GM12864 (cell line): ENCODE data around the gene CORO2B.

Experiments
- DNase-seq: peaks from one replicate; pipeline ENCODE4 v3.0.0-alpha.2; 2011; ENCODE audit warnings: low read depth
- H3K4me3 ChIP-seq: 2 replicates; pipeline ENCODE4 v1.5.1; 2011; ENCODE audit warnings: mild to moderate bottlenecking, low read depth, low read length, control low read depth
- TF ChIP-seq, protein P1 (sequence below): IDR thresholded peaks from 2 replicates; pipeline ENCODE4 v1.5.1; 2011; ENCODE audit warnings: low read depth, mild to moderate bottlenecking, moderate library complexity, low read length, control low read depth, inconsistent platforms; ENCODE audit errors: missing control alignments

The CORO2B gene

DNA sequence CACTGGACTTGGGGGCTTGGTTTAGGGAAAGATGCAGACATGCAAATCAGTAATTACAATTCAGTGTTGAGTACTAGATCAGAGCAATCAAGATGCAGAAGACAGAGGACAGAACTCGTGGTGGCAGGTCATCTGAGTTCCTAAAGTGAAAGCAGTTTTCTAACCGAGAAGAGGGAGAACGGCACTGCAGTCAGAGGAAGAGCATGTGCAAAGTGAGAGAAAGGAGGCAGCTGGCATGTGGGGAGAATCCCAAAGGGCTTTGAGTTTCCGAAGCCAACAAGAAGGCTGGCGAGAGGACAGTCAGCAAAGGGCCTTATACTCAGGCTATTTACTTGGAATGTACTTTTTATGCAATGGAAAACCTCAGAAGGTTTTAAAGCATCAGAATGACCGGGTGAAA is 154.9 kb downstream of the CORO2B start:
- no peak overlapping the region for H3K4me3 ChIP-seq
- TF ChIP-seq, protein P1, sequence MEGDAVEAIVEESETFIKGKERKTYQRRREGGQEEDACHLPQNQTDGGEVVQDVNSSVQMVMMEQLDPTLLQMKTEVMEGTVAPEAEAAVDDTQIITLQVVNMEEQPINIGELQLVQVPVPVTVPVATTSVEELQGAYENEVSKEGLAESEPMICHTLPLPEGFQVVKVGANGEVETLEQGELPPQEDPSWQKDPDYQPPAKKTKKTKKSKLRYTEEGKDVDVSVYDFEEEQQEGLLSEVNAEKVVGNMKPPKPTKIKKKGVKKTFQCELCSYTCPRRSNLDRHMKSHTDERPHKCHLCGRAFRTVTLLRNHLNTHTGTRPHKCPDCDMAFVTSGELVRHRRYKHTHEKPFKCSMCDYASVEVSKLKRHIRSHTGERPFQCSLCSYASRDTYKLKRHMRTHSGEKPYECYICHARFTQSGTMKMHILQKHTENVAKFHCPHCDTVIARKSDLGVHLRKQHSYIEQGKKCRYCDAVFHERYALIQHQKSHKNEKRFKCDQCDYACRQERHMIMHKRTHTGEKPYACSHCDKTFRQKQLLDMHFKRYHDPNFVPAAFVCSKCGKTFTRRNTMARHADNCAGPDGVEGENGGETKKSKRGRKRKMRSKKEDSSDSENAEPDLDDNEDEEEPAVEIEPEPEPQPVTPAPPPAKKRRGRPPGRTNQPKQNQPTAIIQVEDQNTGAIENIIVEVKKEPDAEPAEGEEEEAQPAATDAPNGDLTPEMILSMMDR: no peak
- no peak for DNase-seq

GRCh38 chr15:68734352-68734751 is 155.6 kb downstream of the CORO2B start:
- no peak overlapping the region for H3K4me3 ChIP-seq
- TF ChIP-seq, protein P1: no peak
- DNase-seq: no peak

DNA sequence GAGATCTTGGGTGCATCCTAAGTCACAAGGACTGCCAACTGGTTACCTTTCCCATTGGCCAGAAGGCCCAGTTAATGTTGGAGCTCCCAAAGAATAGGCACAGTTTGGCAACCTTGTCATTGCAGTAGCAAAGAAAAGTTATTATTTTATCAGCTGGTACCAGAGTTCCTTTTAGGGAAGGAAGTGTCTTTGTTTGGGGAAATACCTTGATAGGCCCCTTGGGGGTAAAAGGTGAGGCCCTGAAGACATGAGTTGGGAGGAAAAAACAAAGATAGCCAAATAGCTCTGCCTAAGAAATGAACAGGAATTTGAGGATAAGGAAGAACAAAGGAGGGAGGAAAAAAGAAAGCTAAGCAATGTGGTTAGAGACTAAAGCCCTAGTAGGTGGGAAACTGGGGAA is 156.1 kb downstream of the CORO2B start:
- TF ChIP-seq, protein P1: no peak
- no peak overlapping the region for H3K4me3 ChIP-seq
- DNase-seq: no peak

GRCh38 chr15:68735610-68736009 is 156.8 kb downstream of the CORO2B start:
- H3K4me3 ChIP-seq: no peak overlapping the region
- TF ChIP-seq, protein P1: no peak
- DNase-seq: no peak

DNA sequence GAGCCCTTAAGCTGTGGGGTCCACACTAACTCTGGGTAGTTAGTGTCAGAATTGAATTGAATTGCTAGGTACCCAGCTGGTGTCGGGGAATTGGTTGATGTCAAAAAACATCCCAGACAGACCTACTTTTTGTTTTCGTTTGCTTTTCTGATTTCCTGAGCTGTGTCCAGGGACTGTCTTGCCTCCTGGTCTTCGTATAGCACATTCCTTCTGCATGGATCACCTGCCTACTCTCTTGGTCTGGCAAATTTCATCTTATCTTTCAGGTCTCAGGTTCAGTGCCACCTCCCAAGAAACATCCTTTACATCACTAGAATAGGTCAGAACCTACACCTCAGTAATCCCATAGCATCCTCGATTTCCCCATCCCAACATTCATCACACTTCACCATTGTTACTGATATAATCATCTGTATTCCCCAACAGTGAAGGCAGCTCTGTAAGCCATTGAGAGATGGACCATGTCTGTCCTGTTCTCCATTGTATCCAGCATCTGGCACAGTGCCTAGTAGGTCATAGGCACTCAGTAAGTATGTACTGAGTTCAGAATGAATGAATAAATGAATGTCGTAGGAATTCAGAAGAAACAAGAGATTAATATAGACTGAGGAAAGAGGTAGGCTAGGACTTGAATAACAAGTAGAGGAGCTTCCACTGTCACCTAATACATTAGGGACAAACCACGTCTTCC is 160.7 kb downstream of the CORO2B start:
- no peak overlapping the region for H3K4me3 ChIP-seq
- no peak for DNase-seq
- TF ChIP-seq, protein P1: no peak

DNA sequence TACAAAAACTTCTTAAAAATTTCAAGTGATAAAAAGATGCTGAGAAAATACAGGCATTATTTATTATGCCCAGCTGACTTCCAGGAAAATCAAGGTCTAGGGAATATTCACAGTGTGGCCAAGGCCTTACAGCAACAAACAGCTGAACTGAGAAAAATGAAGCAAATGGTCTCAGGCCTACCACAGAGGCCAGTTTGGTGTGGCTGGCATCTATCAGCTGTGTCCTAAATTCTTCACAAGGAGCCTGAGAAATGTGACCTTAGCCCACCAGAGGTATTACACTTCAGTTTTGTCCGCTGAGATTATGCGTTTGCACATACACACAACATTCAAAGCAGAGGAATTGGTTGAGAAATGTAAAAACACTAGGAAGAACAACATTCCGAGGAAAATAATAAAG is 164.5 kb downstream of the CORO2B start:
- DNase-seq: no peak
- TF ChIP-seq, protein P1: no peak
- H3K4me3 ChIP-seq: no peak overlapping the region

GRCh38 chr15:68749365-68749764 is 170.6 kb downstream of the CORO2B start:
- TF ChIP-seq, protein P1: no peak
- H3K4me3 ChIP-seq: no peak overlapping the region
- DNase-seq: no peak
